ENCODE measurements around the gene MMP24OS.

The MMP24OS gene

DNA sequence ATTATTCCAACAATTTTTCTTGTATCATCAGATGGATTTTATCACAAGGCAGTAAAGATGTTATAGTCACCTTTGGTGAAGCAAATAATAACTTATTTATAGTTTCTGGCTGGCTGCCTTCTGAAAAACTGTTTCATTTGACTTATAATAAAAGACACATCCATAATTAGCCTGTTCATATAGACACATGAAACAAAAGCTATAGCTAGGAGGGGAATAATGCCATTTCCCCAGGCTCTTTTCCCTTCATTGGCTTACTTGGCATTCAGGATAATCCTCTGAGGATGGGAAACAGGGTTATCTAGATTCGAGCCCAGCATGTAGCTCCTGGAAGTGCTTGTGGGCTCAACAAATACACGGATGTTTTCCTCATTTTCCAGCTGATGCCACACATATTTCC is 33.9 kb downstream of the MMP24OS start:
- no peak for DNase-seq

DNA sequence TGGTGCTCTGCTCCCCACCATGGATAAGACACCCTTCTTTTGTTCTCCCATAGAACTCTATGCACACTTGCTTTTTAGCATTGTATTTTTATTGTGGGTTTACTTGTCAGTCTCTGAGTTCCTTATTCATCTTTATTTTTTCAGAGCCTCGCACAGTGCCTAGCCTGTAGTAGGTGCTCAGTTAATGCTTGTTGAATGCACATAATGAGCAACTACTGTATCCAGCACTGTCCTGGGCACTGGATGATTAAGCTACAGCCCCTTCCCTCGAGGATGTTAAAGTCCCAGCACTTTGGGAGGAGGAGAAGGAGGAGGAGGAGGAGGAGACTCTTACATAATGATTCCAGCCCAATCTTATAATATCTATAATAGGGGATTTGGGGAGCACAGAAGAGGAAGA is 34.6 kb downstream of the MMP24OS start:
- DNase-seq: no peak

- no peak for DNase-seq
These were observed 37.1 kb downstream of the MMP24OS start for GRCh38 chr20:35240811-35241293.

DNA sequence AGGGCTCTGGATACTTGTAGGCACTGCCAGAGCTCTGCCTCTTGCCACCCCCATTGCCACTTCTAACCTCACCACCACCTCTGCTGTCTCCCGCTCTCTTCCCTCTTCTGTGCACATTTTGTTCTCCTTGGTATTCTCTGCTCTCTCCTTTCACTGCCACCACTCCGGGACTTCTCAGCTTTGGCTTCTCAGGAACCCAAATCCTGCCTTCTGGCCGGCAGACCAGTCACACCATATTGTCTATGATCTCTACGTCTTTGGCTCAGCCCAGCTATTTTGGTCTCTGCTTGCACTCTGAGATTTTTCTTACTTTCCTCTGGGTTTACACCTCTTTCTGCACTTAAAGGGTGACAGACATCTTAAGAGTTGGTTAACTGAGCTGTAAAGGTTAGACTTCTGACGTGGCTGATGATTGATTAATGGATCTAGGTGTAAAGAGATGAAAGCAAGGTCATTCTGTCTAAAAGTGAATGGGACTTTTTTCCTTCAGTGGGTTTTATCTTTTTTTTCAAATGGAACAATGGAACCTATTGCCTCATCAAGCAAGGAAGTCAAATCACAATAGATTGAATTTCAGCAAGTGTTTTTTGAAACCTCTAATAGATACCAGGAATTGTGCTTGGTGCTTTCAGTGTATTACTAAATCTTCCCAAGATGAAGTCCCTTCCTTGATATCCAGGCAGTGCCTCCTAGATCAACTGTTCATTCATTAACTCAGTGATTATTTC is 37.7 kb downstream of the MMP24OS start:
- DNase-seq: no peak

- no peak for DNase-seq
These were observed 39.2 kb downstream of the MMP24OS start for GRCh38 chr20:35238735-35239134.

DNA sequence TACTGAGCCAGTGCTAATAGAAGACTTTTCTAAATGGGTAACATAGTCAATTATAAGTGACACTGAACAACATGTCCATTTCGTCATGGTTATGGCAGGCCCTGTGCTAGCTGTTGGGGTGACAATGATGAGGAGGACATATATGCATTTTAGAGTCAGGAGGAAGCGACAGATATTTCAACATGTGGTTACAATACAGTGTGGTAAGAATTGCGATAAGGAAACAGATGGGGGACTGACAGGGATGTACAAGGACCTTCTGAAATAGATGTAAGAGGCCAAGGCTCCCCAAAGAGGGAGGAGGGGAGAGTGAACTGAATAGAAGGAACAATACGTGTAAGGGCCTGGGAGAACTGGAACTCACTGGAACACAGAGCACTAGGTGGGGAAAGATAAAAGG is 39.8 kb downstream of the MMP24OS start:
- DNase-seq: no peak

GRCh38 chr20:35237486-35237885 is 40.4 kb downstream of the MMP24OS start:
- DNase-seq: no peak

DNA sequence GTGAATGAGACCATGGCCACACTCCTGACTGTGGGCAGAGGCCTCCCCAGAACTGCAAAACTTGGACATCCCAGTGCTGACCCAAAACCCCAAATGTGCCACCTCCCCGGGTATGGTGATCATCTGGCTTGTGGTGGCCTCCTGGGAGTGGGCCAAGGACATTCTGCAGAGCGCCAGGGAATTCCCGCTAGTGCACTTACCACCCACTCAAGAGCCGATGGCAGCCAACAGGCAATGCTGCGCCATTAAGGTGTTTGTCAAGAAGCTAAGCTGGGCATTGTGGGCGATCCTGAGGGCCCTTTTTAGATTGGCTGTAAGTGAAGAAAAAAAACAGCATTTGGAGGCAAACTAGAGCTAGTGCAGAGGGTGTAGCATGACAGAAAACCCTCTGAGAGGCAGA is 42.0 kb downstream of the MMP24OS start:
- DNase-seq: no peak

GRCh38 chr20:35232575-35232974 is 45.3 kb downstream of the MMP24OS start:
- DNase-seq: no peak

DNA sequence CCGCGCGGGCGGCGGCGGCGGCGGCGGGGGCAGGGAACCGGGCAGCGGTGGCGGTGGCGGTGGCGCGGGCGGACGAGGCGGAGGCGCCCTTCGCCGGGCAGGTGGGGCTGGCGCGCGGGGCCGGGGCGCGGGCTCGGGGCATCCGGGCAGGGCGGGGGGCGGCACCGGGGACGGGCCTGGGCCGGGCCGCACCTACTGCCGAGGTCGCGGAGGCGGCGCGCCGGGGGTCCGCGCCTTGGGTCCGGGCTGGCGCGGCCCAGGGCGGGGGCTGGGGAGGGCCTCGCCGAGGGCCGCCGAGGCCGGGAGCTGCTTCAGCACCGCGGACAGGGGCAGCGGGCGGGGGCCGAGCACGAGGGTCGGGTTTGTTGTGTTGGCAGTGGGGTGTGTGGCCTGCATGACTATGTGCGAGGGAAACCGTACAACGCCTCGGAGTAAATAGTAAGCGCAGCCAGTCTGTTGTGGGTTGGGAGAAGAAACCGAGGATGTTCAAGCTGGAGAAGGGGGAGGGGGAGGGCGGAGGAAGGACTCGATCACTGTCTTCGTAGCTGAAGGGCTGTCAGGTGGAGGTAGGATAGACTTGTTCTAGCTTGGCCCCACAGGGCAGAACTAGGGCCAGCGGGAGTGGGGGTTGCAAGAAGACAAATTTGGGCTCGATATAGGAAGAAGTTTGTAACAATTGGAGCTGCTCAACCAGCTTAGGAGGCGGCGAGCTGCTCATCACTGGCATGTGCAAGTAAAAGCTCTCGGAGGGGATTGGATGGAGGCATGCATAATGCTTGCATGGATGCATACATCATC is 50.8 kb downstream of the MMP24OS start:
- peak; percentile 69 for DNase-seq

Data from stimulated activated CD8-positive, alpha-beta memory T cell treated with anti-CD3 and anti-CD28 coated beads, Interleukin-4, amount 100 ng/mL, for 48 hours (primary cell).